H1 (cell line): Measurements from ENCODE around the gene METTL6. TPM values are rescaled to one million over a fixed set of nuclear protein-coding genes. Genes with fewer than 3 reads are reported as not detected.

Experiments used
- CTCF ChIA-PET: fragments of 300-600 bp; sonication (Branson Sonifier 250); formaldehyde crosslinking; loops from one replicate; lab custom pipeline; 2021; ENCODE audit not compliant: partially characterized antibody; lab: Charles Lee
- POLR2A ChIA-PET: fragments of 300-600 bp; sonication (Branson Sonifier 250); formaldehyde crosslinking; loops from one replicate; lab custom pipeline; 2021; ENCODE audit warnings: inconsistent platforms; ENCODE audit not compliant: partially characterized antibody; lab: Charles Lee
- DNase-seq, 2 experiments: peaks; one replicate each; pipeline versions ENCODE4 v3.0.0 to v3.0.0-alpha.2; 2010 to 2022; ENCODE audit warnings: low spot score in 2 of 2, low read depth in 1 of 2, mixed read lengths in 1 of 2
- FAIRE-seq: peaks from 2 replicates; lab custom pipeline; 2011; peaks lifted over from hg19 to GRCh38; lab: Jason Lieb, UNC
- H2AFZ ChIP-seq: 2 replicates; pipeline ENCODE4 v1.8.1; 2012; ENCODE audit warnings: low read length, inconsistent platforms
- H2AK5ac ChIP-seq: 2 replicates; pipeline ENCODE4 v1.6.1; 2013; ENCODE audit warnings: low read depth, low read length
- H2BK120ac ChIP-seq: replicated peaks from 2 replicates; pipeline ENCODE3; 2013; ENCODE audit warnings: low read depth, low read length, inconsistent platforms
- H2BK12ac ChIP-seq: 2 replicates; pipeline ENCODE4 v1.6.1; 2013; ENCODE audit warnings: low read depth, low read length
- H2BK15ac ChIP-seq: 2 replicates; pipeline ENCODE4 v1.6.1; 2013; ENCODE audit warnings: low read length
- H2BK20ac ChIP-seq: 2 replicates; pipeline ENCODE4 v1.6.1; 2013; ENCODE audit warnings: low read length
- H2BK5ac ChIP-seq: 2 replicates; pipeline ENCODE4 v1.6.1; 2013; ENCODE audit warnings: low read depth, low read length
- H3K14ac ChIP-seq: 2 replicates; pipeline ENCODE4 v1.6.1; 2013; ENCODE audit warnings: inconsistent platforms; ENCODE audit not compliant: insufficient read length
- H3K18ac ChIP-seq: 2 replicates; pipeline ENCODE4 v1.6.1; 2013; ENCODE audit warnings: low read length; ENCODE audit errors: extremely low read depth
- H3K23ac ChIP-seq: 2 replicates; pipeline ENCODE4 v1.6.1; 2013; ENCODE audit warnings: inconsistent platforms; ENCODE audit not compliant: insufficient read length
- H3K23me2 ChIP-seq: 2 replicates; pipeline ENCODE4 v1.6.1; 2013; ENCODE audit warnings: low read depth, low read length
- H3K27ac ChIP-seq: 2 replicates; pipeline ENCODE4 v1.6.1; 2011; ENCODE audit warnings: low read depth, low read length, inconsistent platforms
- H3K27me3 ChIP-seq, 4 experiments: replicated peaks in 1 of 4; 1 replicate in 1 of 4; 2 replicates in 3 of 4; pipeline versions ENCODE4 v1.6.1 to v1.8.1; 2011 to 2013; ENCODE audit warnings: low read length in 3 of 4, mild to moderate bottlenecking in 3 of 4, inconsistent platforms in 2 of 4, mixed read lengths in 2 of 4, moderate library complexity in 1 of 4; ENCODE audit not compliant: control insufficient read depth in 3 of 4, insufficient read depth in 3 of 4; ENCODE audit errors: extremely low read depth in 1 of 4
- H3K36me3 ChIP-seq, 4 experiments: 2 replicates each; pipeline versions ENCODE4 v1.6.1 to v1.8.1; 2011 to 2013; ENCODE audit warnings: mild to moderate bottlenecking in 4 of 4, low read length in 3 of 4, moderate library complexity in 2 of 4, control low read depth in 1 of 4, inconsistent platforms in 1 of 4; ENCODE audit not compliant: insufficient read depth in 4 of 4, control insufficient read depth in 2 of 4
- H3K4ac ChIP-seq: replicated peaks from 2 replicates; pipeline ENCODE3; 2013; ENCODE audit warnings: low read length, low read depth, mixed read lengths, inconsistent platforms; ENCODE audit not compliant: insufficient read length
- H3K4me1 ChIP-seq, 4 experiments: replicated peaks in 1 of 4; 1 replicate in 1 of 4; 2 replicates in 3 of 4; pipeline versions ENCODE4 v1.6.1 to v1.8.1; 2011 to 2013; ENCODE audit warnings: low read length in 3 of 4, inconsistent platforms in 2 of 4, mixed read lengths in 1 of 4; ENCODE audit not compliant: insufficient read depth in 4 of 4, control insufficient read depth in 3 of 4
- H3K4me2 ChIP-seq, 2 experiments: 2 replicates each; pipeline versions ENCODE4 v1.6.1 to v1.8.1; 2011 to 2013; ENCODE audit warnings: low read depth in 2 of 2, low read length in 2 of 2, control low read depth in 1 of 2, inconsistent platforms in 1 of 2, mild to moderate bottlenecking in 1 of 2; ENCODE audit not compliant: insufficient read depth in 1 of 2
- H3K4me3 ChIP-seq, 4 experiments: fragments of 200-600, 300-600 bp in 1 of 4; sonication (generic), shearing (Covaris generic), sonication (Bioruptor Twin) in 1 of 4; 2 replicates each; pipeline versions ENCODE4 v1.5.1 to v1.8.1; 2011 to 2016; ENCODE audit warnings: low read length in 4 of 4, low read depth in 3 of 4, control low read depth in 2 of 4, inconsistent platforms in 2 of 4, mild to moderate bottlenecking in 2 of 4, mixed read lengths in 1 of 4, moderate library complexity in 1 of 4; ENCODE audit not compliant: insufficient read depth in 2 of 4; ENCODE audit errors: extremely low read depth in 1 of 4
- H3K56ac ChIP-seq: replicated peaks from 2 replicates; pipeline ENCODE3; 2013; ENCODE audit warnings: low read depth, mild to moderate bottlenecking, mixed read lengths, low read length, inconsistent platforms; ENCODE audit not compliant: insufficient read length
- H3K79me1 ChIP-seq: 2 replicates; pipeline ENCODE4 v1.6.1; 2013; ENCODE audit warnings: low read depth, low read length, control low read depth
- H3K79me2 ChIP-seq, 2 experiments: 2 replicates each; pipeline versions ENCODE4 v1.6.1 to v1.8.1; 2012 to 2013; ENCODE audit warnings: low read length in 2 of 2, mild to moderate bottlenecking in 2 of 2, inconsistent platforms in 1 of 2; ENCODE audit not compliant: insufficient read depth in 2 of 2, control insufficient read depth in 1 of 2
- H3K9ac ChIP-seq, 4 experiments: replicated peaks in 1 of 4; 1 replicate in 1 of 4; 2 replicates in 3 of 4; pipeline versions ENCODE4 v1.6.1 to v1.8.1; 2011 to 2013; ENCODE audit warnings: low read depth in 3 of 4, low read length in 3 of 4, control low read depth in 2 of 4, mild to moderate bottlenecking in 2 of 4, moderate library complexity in 2 of 4, inconsistent platforms in 1 of 4; ENCODE audit errors: extremely low read depth in 1 of 4
- H3K9me3 ChIP-seq, 2 experiments: 2 replicates each; pipeline versions ENCODE4 v1.6.1 to v1.8.1; 2012 to 2013; ENCODE audit warnings: mild to moderate bottlenecking in 2 of 2, moderate library complexity in 2 of 2, control low read depth in 1 of 2, inconsistent platforms in 1 of 2, low read depth in 1 of 2, low read length in 1 of 2, mixed read lengths in 1 of 2; ENCODE audit not compliant: insufficient read depth in 2 of 2
- H4K20me1 ChIP-seq, 2 experiments: replicated peaks in 1 of 2; 2 replicates each; pipeline versions ENCODE3 to v1.8.1; 2011 to 2013; ENCODE audit warnings: inconsistent platforms in 2 of 2, low read length in 2 of 2, mild to moderate bottlenecking in 1 of 2; ENCODE audit not compliant: insufficient read depth in 2 of 2, control insufficient read depth in 1 of 2
- H4K5ac ChIP-seq: 2 replicates; pipeline ENCODE4 v1.6.1; 2013; ENCODE audit warnings: low read length, low read depth, mixed read lengths, inconsistent platforms; ENCODE audit not compliant: insufficient read length
- H4K8ac ChIP-seq: 2 replicates; pipeline ENCODE4 v1.8.0; 2013; ENCODE audit warnings: mild to moderate bottlenecking, moderate library complexity, low read length, inconsistent platforms; ENCODE audit not compliant: insufficient read depth; ENCODE audit errors: extremely low read depth
- H4K91ac ChIP-seq: replicated peaks from 2 replicates; pipeline ENCODE3; 2013; ENCODE audit warnings: low read length, mixed read lengths, inconsistent platforms; ENCODE audit not compliant: insufficient read length
- CHD2 ChIP-seq: IDR thresholded peaks from 2 replicates; pipeline ENCODE4 v1.6.1; 2012; ENCODE audit warnings: low read length, improper control_type of control experiment
- CTBP2 ChIP-seq: IDR thresholded peaks from 2 replicates; pipeline ENCODE4 v1.7.0; 2011; ENCODE audit warnings: borderline replicate concordance, mild to moderate bottlenecking, moderate library complexity, mixed read lengths, low read length; ENCODE audit not compliant: insufficient read depth, insufficient read length
- HDAC6 ChIP-seq: IDR thresholded peaks from one replicate; pipeline ENCODE4 v1.7.1; 2012; ENCODE audit warnings: low read depth, mild to moderate bottlenecking, inconsistent platforms, low read length, moderate library complexity
- KDM1A ChIP-seq: fragments of 200-600, 300-600 bp; sonication (generic); IDR thresholded peaks from 2 replicates; pipeline ENCODE4 v1.7.1; 2016; ENCODE audit warnings: mild to moderate bottlenecking, low read length, borderline replicate concordance
- KDM4A ChIP-seq: IDR thresholded peaks from one replicate; pipeline ENCODE4 v1.7.1; 2012; ENCODE audit warnings: low read depth, mild to moderate bottlenecking, moderate library complexity, low read length, inconsistent platforms; ENCODE audit not compliant: severe bottlenecking
- KDM5A ChIP-seq: fragments of 200-600 bp; IDR thresholded peaks from 2 replicates; pipeline ENCODE4 v1.7.1; 2012; ENCODE audit warnings: mild to moderate bottlenecking, low read length, inconsistent platforms, mixed read lengths
- POLR2AphosphoS5 ChIP-seq: IDR thresholded peaks from 2 replicates; pipeline ENCODE4 v1.6.1; 2011; ENCODE audit warnings: low read depth, low read length
- RBBP5 ChIP-seq: IDR thresholded peaks from 2 replicates; pipeline ENCODE4 v1.7.1; 2012; ENCODE audit warnings: low read depth, mild to moderate bottlenecking, inconsistent platforms, low read length, moderate library complexity, borderline replicate concordance
- SP2 ChIP-seq: IDR thresholded peaks from 2 replicates; pipeline ENCODE4 v1.6.1; 2012; ENCODE audit warnings: mild to moderate bottlenecking, low read length, inconsistent platforms
- SUZ12 ChIP-seq: fragments of 200-600 bp; sonication (generic); IDR thresholded peaks from 2 replicates; pipeline ENCODE4 v1.6.1; 2012; ENCODE audit warnings: mild to moderate bottlenecking, inconsistent platforms, low read length, moderate library complexity, mixed read lengths
- TAF7 ChIP-seq: optimal IDR thresholded peaks from 2 replicates; pipeline ENCODE3; 2011; ENCODE audit warnings: low read depth, mild to moderate bottlenecking, inconsistent platforms, low read length, moderate library complexity, borderline replicate concordance
- TEAD4 ChIP-seq: IDR thresholded peaks from 2 replicates; pipeline ENCODE4 v1.6.1; 2012; ENCODE audit warnings: low read depth, low read length, inconsistent platforms, mixed read lengths
- WGBS, 2 experiments: shearing (Covaris generic) in 1 of 2; methylation state at CpG; one replicate each; pipeline versions ENCODE4 v1.1.6 to v1.1.7; 2013 to 2015; ENCODE audit warnings: low lambda C conversion rate in 2 of 2, mixed read lengths in 2 of 2, inconsistent platforms in 1 of 2, low coverage in 1 of 2, missing lambda C conversion rate in 1 of 2; ENCODE audit not compliant: insufficient replicate concordance in 2 of 2, insufficient coverage in 1 of 2, insufficient read length in 1 of 2; ENCODE audit errors: extremely low coverage in 1 of 2, missing lambda C conversion rate in 1 of 2; 5-methylcytosine and 5-hydroxymethylcytosine counted together
- polyA plus RNA-seq, 7 experiments: library from polyadenylated mRNA; depleted of rRNA in 3 of 7; stranded (reverse) in 5 of 7; unstranded in 2 of 7; fragments of >200 nt in 5 of 7; fragments of 200-250 nt in 2 of 7; gene quantifications; 1 replicate in 5 of 7; 2 replicates in 1 of 7; 4 replicates in 1 of 7; pipeline versions ENCODE4 v1.2.1 to v1.2.3, GENCODE V29; 2011 to 2013; ENCODE audit warnings: missing spikeins in 2 of 7, mixed read lengths in 2 of 7
- total RNA-seq: library from RNA; stranded (reverse); fragmentation: NEBNext Ultra II Directional; extraction: Animal tissue kit (Norgen Biotek cat#: 25700); gene quantifications from 2 replicates; pipeline ENCODE4 v1.2.1, GENCODE V29; 2021
- TF ChIP-seq, protein P1 (sequence below): IDR thresholded peaks from 2 replicates; pipeline ENCODE4 v1.6.1; 2011; ENCODE audit warnings: low read depth, mild to moderate bottlenecking, low read length; ENCODE audit not compliant: insufficient read depth

Gene METTL6
- total and polyA plus RNA-seq, 2 of the 8 experiments (the other 6 are each of a cell fraction or from before 2014, with no cell fraction given) = 18.4 to 20.0 TPM

DNA sequence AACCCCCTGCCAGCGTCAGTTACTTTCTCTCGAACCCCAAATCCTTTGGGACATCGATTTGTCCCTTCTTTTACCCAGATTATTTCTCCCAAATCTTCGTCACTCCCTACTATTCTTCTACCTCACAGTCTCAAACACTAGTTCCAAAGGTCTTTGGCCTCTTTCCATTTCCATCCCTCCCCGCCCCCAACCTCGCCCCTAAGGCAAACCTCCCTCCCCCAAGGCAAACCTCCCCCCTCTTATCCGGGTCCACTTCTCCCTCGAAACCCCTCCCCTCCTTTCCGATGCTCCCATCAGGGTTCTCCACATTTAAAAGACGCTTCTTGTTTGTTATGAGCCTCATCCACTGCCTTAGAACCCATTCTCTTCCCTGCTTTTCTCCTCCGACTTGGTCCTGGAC lies 637 bp upstream of the METTL6 start:
- no peak overlapping the region for H3K4ac ChIP-seq
- H3K27ac ChIP-seq = no peak overlapping the region
- H4K8ac ChIP-seq = peak overlapping the region; percentile 96; the same call in 1 of the 2 replicates
- H3K4me2 ChIP-seq = peak overlapping the region; percentile 77 to 80
- H3K36me3 ChIP-seq = peaks cover 7 to 45% (median 15%) of the 10 kb centered on the region in 4 experiments; a peak in 7 of 8 replicates
- FAIRE-seq = no peak
- peaks cover 3% of the 10 kb centered on the region for H3K23me2 ChIP-seq
- H3K23ac ChIP-seq = no peak overlapping the region
- no peak overlapping the region for H3K56ac ChIP-seq
- no peak overlapping the region for H3K14ac ChIP-seq
- CTCF ChIA-PET = interaction anchor here (0.8 to 2.2 kb wide), 2 partner anchors 95 to 337 kb away, joined by 3 to 6 read pairs; partner anchors contain the start of gene SH3BP5
- H3K79me2 ChIP-seq = peaks cover 11 to 51% of the 10 kb centered on the region in 2 experiments
- H2BK12ac ChIP-seq = no peak overlapping the region
- H4K5ac ChIP-seq = no peak overlapping the region
- H4K91ac ChIP-seq = no peak overlapping the region
- no peak overlapping the region for H2AK5ac ChIP-seq
- no peak overlapping the region for H2BK20ac ChIP-seq
- H3K18ac ChIP-seq = no peak overlapping the region
- no peaks in the 10 kb centered on the region for H3K27me3 ChIP-seq
- DNase-seq = no peak
- H3K9ac ChIP-seq = peak overlapping the region; percentile 72 to 94 (median 91)
- H2BK5ac ChIP-seq = peak overlapping the region; percentile 89; the same call in 1 of the 2 replicates
- peak overlapping the region; percentile 79 to 99 (median 96) for H3K4me3 ChIP-seq
- no peaks in the 10 kb centered on the region for H4K20me1 ChIP-seq
- H2AFZ ChIP-seq = 0 out of 2 replicates have a peak overlapping the region, but pooled peaks have one; percentile 99
- H2BK120ac ChIP-seq = no peak overlapping the region
- H3K4me1 ChIP-seq = peaks cover 0 to 7% (median 4%) of the 10 kb centered on the region in 4 experiments; a peak in 5 of 7 replicates
- WGBS, 2 experiments = 10% methylated on average over 8 of the region's 11 CpGs; no CpG with 5 or more reads in 1 of the 2 experiments
- POLR2A ChIA-PET = interaction anchor here (1.0 kb wide), 1 partner anchor 142 kb away, joined by 4 read pairs; no protein-coding TSS in a partner anchor
- H3K79me1 ChIP-seq = peaks cover 2% of the 10 kb centered on the region; the same call in 1 of the 2 replicates
- H3K9me3 ChIP-seq = no peaks in the 10 kb centered on the region
- H2BK15ac ChIP-seq = no peak overlapping the region
- TF ChIP-seq RBBP5 (no peak), SP2 (no peak), HDAC6 (no peak), CHD2 (no peak), KDM5A (no peak), TAF7 (no peak), CTBP2 (no peak), KDM4A (no peak), SUZ12 (no peak), TEAD4 (no peak), POLR2AphosphoS5 (no peak), KDM1A (no peak)
- TF ChIP-seq, protein P1, sequence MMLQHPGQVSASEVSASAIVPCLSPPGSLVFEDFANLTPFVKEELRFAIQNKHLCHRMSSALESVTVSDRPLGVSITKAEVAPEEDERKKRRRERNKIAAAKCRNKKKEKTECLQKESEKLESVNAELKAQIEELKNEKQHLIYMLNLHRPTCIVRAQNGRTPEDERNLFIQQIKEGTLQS = no peak
